Fibroblast of skin of scalp (primary cell): ENCODE results near the gene PLB1.

Experiments used
- DNase-seq: peaks from one replicate; pipeline ENCODE4 v3.0.0-alpha.2; 2013

Gene PLB1

GRCh38 chr2:28566521-28567041 is 70.7 kb downstream of the PLB1 start:
- DNase-seq = peak; percentile 82

- DNase-seq = no peak
Observed at GRCh38 chr2:28567061-28567471, 71.2 kb downstream of the PLB1 start.

GRCh38 chr2:28568036-28568435 is 72.2 kb downstream of the PLB1 start:
- DNase-seq = no peak

GRCh38 chr2:28568533-28568932 is 72.7 kb downstream of the PLB1 start:
- no peak for DNase-seq

GRCh38 chr2:28570431-28570830 is 74.6 kb downstream of the PLB1 start:
- DNase-seq = no peak

GRCh38 chr2:28576714-28577113 is 80.9 kb downstream of the PLB1 start:
- DNase-seq = no peak

GRCh38 chr2:28577791-28578680 is 82.2 kb downstream of the PLB1 start:
- DNase-seq = no peak

GRCh38 chr2:28578774-28579173 is 82.9 kb downstream of the PLB1 start:
- no peak for DNase-seq

- no peak for DNase-seq
Observed at GRCh38 chr2:28579606-28580005, 83.7 kb downstream of the PLB1 start.

GRCh38 chr2:28580078-28580477 is 84.2 kb downstream of the PLB1 start:
- DNase-seq = no peak

- DNase-seq = no peak
Observed at GRCh38 chr2:28581312-28581711, 85.5 kb downstream of the PLB1 start.

- no peak for DNase-seq
Observed at GRCh38 chr2:28582152-28582551, 86.3 kb downstream of the PLB1 start.

- no peak for DNase-seq
Observed at GRCh38 chr2:28582595-28582994, 86.7 kb downstream of the PLB1 start.

- peak; percentile 92 for DNase-seq
Observed at GRCh38 chr2:28583899-28584553, 88.2 kb downstream of the PLB1 start.

- no peak for DNase-seq
Observed at GRCh38 chr2:28586867-28587266, 91.0 kb downstream of the PLB1 start.

GRCh38 chr2:28587526-28588291 is 91.8 kb downstream of the PLB1 start:
- peak; percentile 18 for DNase-seq

- DNase-seq = no peak
Observed at GRCh38 chr2:28588292-28588670, 92.4 kb downstream of the PLB1 start.

GRCh38 chr2:28589746-28590463 is 94.0 kb downstream of the PLB1 start:
- DNase-seq = no peak

- DNase-seq = no peak
Observed at GRCh38 chr2:28590496-28591301, 94.8 kb downstream of the PLB1 start.

GRCh38 chr2:28591711-28592335 is 96.0 kb downstream of the PLB1 start:
- no peak for DNase-seq

- DNase-seq = no peak
Observed at GRCh38 chr2:28592481-28592880, 96.6 kb downstream of the PLB1 start.
